Measurements from ENCODE around the gene RDH12. TPM values are rescaled to one million over a fixed set of nuclear protein-coding genes. Genes with fewer than 3 reads are reported as not detected.
"Not testable (repeated sequence)": the region's sequence is repeated elsewhere in the genome, so short reads cannot be mapped to it uniquely, and the experiment has no call there.

Gene RDH12
- total and polyA plus RNA-seq, 9 of the 15 experiments (the other 6 are each of a cell fraction or from before 2014, with no cell fraction given): 0.03 to 0.29 (median 0.07) TPM; not detected in 2

DNA sequence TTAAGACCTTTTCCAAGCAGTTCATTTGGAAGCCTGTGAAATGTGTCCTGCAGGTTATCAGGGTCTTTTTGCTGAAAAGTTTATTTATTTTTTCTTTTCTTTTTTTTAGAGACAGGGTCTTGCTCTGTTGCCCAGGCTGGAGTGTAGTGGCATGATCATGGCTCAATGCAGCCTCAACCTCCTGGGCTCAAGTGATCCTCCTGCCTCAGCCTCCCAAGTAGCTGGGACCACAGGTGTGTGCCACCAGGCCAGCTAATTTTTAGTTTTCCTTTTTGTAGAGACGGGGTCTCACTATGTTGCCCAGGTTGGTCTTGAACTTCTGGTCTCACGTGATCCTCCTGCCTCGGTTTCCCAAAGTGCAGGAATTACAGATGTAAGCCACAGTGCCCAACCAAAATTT is 17.7 kb downstream of the RDH12 start:
- H3K4me3 ChIP-seq; H3K9me1 ChIP-seq (ENCODE audit: control insufficient read depth, insufficient read depth, low read length); H3K9me3 ChIP-seq (replicated peaks; ENCODE audit: control insufficient read depth, insufficient read depth, low read depth, low read length); BruUV-seq (replicated peaks); H3K27me3 ChIP-seq (ENCODE audit: control insufficient read depth in 2 of 2, insufficient read depth in 2 of 2, low read length in 2 of 2); H3K79me2 ChIP-seq (ENCODE audit: control insufficient read depth, insufficient read depth, low read length); H3K9ac ChIP-seq (ENCODE audit: insufficient read depth in 1 of 2, low read depth in 2 of 2, low read length in 2 of 2); FAIRE-seq; H3K36me3 ChIP-seq (ENCODE audit: control insufficient read depth, insufficient read depth, low read length); H4K20me1 ChIP-seq (replicated peaks; ENCODE audit: control insufficient read depth, insufficient read depth, low read length); CTCF ChIA-PET (ENCODE audit: low intra/inter-chr PET ratio); in situ Hi-C loops (cut with MboI); H3K4me2 ChIP-seq (ENCODE audit: insufficient read depth, low read length); DNase-seq (ENCODE audit: extremely low read depth in 1 of 4, low spot score in 3 of 4); H2AFZ ChIP-seq (ENCODE audit: low read depth, low read length); H3K27ac ChIP-seq (ENCODE audit: extremely low read depth, low read depth, low read length); ATAC-seq; intact Hi-C loops (cut with micrococcal nuclease); POLR2A ChIA-PET: not testable (repeated sequence)
- peaks cover 3 to 10% of the 10 kb centered on the region in 2 experiments; a peak in 3 of 5 replicates for H3K4me1 ChIP-seq (replicated peaks in 1 of 2; ENCODE audit: control insufficient read depth in 2 of 2, insufficient read depth in 2 of 2, low read length in 2 of 2)
- 15% methylated on average over 3 of the region's 3 CpGs for WGBS (ENCODE audit: insufficient coverage, low coverage, missing lambda C conversion rate)
- peak; percentile 53 for TF ChIP-seq ZNF121 (CRISPR knock-in tag; conservative IDR thresholded peaks at IDR 0.05)

DNA sequence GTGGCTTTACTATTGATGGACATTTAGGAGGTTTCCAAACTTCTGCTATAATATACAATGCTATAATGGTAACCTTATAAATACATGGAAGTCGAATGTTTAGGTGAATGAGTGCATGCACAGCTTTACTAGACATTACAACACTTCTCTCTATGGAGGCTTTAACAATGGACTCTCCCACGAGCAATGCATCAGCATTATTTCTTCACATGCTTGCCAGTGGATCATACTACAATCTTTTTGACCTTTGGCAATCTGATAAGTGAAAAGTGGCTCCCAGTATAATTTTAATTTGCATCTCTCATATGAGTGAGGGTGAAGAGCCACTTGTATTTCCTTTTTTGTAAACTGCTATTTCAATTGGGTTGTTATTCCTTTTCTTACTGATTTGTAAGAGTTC is 18.2 kb downstream of the RDH12 start:
- no peaks in the 10 kb centered on the region for H3K9me3 ChIP-seq (replicated peaks; ENCODE audit: control insufficient read depth, insufficient read depth, low read depth, low read length)
- no peak for FAIRE-seq
- H3K4me2 ChIP-seq (ENCODE audit: insufficient read depth, low read length): no peak overlapping the region
- ChIA-PET POLR2A (no interaction called here), CTCF (ENCODE audit: low intra/inter-chr PET ratio) (no interaction called here)
- no peaks in the 10 kb centered on the region for H3K27me3 ChIP-seq (ENCODE audit: control insufficient read depth in 2 of 2, insufficient read depth in 2 of 2, low read length in 2 of 2)
- WGBS (ENCODE audit: insufficient coverage, low coverage, missing lambda C conversion rate): 0% methylated on average over 2 of the region's 2 CpGs
- no peak for DNase-seq (ENCODE audit: extremely low read depth in 1 of 4, low spot score in 3 of 4)
- peaks cover 3 to 10% of the 10 kb centered on the region in 2 experiments; a peak in 3 of 5 replicates for H3K4me1 ChIP-seq (replicated peaks in 1 of 2; ENCODE audit: control insufficient read depth in 2 of 2, insufficient read depth in 2 of 2, low read length in 2 of 2)
- ATAC-seq: no peak
- intact Hi-C loops (cut with micrococcal nuclease) (no loop called here), in situ Hi-C loops (cut with MboI) (no loop called here)
- H3K27ac ChIP-seq (ENCODE audit: extremely low read depth, low read depth, low read length): no peak overlapping the region
- no peaks in the 10 kb centered on the region for H3K79me2 ChIP-seq (ENCODE audit: control insufficient read depth, insufficient read depth, low read length)
- no peaks in the 10 kb centered on the region for H3K9me1 ChIP-seq (ENCODE audit: control insufficient read depth, insufficient read depth, low read length)
- no TSS peak for BruUV-seq (replicated peaks)
- H2AFZ ChIP-seq (ENCODE audit: low read depth, low read length): no peak overlapping the region
- H3K9ac ChIP-seq (ENCODE audit: insufficient read depth in 1 of 2, low read depth in 2 of 2, low read length in 2 of 2): no peak overlapping the region
- no peaks in the 10 kb centered on the region for H3K36me3 ChIP-seq (ENCODE audit: control insufficient read depth, insufficient read depth, low read length)
- no peak overlapping the region for H3K4me3 ChIP-seq
- no peaks in the 10 kb centered on the region for H4K20me1 ChIP-seq (replicated peaks; ENCODE audit: control insufficient read depth, insufficient read depth, low read length)
- TF ChIP-seq SMARCA5 (IDR thresholded peaks at IDR 0.05) (no peak), SMARCC2 (IDR thresholded peaks at IDR 0.05; ENCODE audit: low read depth) (no peak), NFE2 (IDR thresholded peaks at IDR 0.05; ENCODE audit: low read depth) (peak; percentile 64), TOE1 (IDR thresholded peaks at IDR 0.05; ENCODE audit: borderline replicate concordance) (no peak), TOE1 (CRISPR knock-in tag; IDR thresholded peaks at IDR 0.05; ENCODE audit: borderline replicate concordance, low read depth) (no peak), ZNF121 (CRISPR knock-in tag; conservative IDR thresholded peaks at IDR 0.05) (no peak), SMARCB1 (IDR thresholded peaks at IDR 0.05; ENCODE audit: insufficient read length, low read depth) (no peak), LARP7 (IDR thresholded peaks at IDR 0.05) (no peak)
- TF ChIP-seq, protein P1, sequence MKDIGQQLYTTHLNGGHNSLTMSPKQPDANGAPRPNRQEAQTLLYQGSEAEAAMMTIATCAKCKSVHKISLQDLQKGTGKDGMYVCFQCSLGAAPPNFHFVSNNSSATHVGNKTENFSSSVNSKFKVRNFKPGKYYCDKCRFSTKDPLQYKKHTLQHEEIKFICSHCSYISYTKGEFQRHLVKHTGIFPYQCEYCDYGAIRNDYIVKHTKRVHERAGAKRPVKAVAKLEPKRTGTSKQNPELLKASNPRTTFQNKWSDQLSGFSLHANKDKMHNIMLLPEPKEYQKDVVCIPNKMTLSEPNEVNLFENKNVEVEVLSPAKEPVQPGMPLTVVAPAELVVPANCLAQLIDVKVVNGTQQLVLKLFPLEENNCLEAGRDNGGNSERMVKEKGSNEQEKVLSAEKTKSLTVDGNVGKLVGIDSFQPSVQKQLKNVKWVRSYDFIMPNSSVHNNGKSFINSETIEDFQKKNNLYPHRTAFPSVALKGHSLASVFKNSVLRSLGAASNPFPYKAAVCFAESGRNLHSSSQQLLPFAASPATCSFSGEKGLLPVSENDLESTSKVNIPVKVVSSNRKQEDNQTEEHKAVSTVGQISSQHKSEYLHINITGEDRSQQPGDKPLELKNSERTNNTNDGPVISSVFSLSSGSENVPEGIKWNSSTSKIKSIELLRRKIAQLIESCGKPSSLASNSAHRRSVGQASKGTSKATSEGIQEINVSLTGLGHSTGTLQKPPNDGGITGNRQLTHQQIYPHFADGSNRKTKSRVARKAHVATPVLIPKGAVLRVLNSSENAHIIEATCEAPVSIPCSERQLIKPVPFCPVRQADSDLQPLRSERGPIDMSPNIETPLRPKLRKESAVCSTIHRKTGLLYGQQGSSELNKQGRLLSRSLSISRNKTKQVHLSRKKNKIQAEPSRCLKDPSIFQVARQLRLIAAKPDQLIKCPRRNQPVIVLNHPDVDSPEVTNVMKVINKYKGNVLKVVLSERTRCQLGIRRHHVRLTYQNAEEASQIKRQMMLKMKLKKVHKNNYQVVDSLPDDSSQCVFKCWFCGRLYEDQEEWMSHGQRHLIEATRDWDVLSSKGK (CRISPR knock-in tag; IDR thresholded peaks at IDR 0.05): no peak

Data from K562 (cell line).